Right forelimb (tissue), 1 donor: ENCODE data around the gene SDK1.

Source experiments
- DNase-seq: peaks from one replicate; pipeline ENCODE4 v3.0.0-alpha.2; 2018

Gene SDK1

GRCh38 chr7:3336042-3336665, 35.1 kb downstream of the SDK1 start:
- no peak for DNase-seq

- DNase-seq, result no peak
Measured at GRCh38 chr7:3338161-3338560, 37.1 kb downstream of the SDK1 start.

- DNase-seq, result no peak
Measured at GRCh38 chr7:3345699-3346481, 44.8 kb downstream of the SDK1 start.

- DNase-seq, result no peak
Measured at GRCh38 chr7:3349126-3349525, 48.1 kb downstream of the SDK1 start.

- no peak for DNase-seq
Measured at GRCh38 chr7:3356173-3356572, 55.1 kb downstream of the SDK1 start.

DNA sequence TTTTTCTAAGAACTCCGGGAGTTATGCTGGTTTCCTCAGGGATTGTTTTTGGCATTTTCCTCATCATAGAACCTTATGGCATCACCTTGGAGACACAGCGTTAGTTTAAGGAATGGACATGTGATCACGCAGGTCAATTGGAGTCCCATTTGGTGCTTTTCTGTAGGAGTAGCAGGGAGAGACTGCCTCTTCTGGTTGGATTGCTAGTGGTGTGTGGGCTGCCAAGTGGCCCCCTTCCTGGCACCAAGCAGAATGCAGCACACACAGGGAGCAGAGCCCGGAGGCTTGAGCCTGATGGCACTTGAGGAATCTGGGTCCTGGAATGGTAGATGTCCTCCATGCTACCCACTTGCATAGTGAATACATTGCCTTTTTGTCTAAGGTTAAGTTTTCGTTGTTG, 57.9 kb downstream of the SDK1 start:
- no peak for DNase-seq

DNA sequence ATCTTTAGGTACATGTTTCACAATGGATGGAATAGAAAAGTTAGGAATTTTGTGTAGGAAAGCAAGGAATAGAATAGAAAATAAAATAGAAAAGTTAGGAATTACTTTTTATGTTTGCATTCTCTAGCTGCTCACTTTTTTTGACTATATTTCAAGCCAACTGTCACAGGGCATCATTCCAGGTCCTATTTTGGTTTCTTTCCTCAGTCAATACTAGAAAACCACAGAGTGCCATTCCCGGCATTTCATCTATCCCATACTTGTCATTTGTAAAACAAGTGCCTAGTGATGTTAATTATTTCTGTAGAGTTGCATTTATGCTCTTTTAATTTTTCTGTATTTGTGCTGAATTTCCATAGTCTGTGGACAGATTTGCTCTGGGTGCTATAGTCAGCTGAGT, 66.2 kb downstream of the SDK1 start:
- no peak for DNase-seq

GRCh38 chr7:3370068-3370830, 69.2 kb downstream of the SDK1 start:
- DNase-seq, result no peak

DNA sequence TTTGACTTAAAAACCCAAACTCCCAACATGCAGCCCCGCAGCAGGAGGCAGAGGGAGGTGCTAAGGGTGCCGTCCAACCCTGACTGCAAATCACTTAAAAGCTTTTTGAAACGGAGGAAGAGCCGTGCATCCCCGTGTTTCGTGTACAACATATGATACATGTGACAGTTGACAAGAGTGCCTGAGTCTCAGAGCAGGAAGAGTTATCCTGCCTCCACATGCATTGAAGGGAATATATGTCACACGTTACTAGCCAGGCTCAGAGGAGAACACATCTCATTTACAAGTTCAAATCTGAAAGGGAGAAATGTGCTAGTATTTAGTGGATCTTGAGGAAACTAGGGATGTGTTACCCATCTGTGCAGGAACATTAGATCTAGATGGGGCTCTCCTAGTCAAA, 69.9 kb downstream of the SDK1 start:
- no peak for DNase-seq

GRCh38 chr7:3371601-3372000, 70.5 kb downstream of the SDK1 start:
- DNase-seq, result no peak

DNA sequence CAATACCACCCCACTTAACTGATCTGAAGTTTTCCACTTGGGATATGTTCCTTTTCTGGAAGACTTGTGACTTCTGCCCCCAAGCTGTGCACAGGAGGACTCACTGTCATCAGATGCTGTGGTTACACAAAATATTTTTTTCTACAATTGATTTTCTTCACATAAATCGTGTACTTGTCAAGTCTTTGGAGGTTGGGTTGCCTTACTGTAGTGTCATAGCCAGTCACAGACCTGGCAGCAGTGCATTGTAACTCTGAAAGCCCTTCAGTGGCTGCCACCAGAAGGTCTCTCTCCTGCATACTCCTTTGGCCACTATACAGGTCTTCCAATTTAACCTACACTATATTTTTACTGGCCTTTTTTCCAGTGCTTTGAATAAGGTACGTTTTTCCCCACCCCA, 73.2 kb downstream of the SDK1 start:
- DNase-seq, result no peak

DNA sequence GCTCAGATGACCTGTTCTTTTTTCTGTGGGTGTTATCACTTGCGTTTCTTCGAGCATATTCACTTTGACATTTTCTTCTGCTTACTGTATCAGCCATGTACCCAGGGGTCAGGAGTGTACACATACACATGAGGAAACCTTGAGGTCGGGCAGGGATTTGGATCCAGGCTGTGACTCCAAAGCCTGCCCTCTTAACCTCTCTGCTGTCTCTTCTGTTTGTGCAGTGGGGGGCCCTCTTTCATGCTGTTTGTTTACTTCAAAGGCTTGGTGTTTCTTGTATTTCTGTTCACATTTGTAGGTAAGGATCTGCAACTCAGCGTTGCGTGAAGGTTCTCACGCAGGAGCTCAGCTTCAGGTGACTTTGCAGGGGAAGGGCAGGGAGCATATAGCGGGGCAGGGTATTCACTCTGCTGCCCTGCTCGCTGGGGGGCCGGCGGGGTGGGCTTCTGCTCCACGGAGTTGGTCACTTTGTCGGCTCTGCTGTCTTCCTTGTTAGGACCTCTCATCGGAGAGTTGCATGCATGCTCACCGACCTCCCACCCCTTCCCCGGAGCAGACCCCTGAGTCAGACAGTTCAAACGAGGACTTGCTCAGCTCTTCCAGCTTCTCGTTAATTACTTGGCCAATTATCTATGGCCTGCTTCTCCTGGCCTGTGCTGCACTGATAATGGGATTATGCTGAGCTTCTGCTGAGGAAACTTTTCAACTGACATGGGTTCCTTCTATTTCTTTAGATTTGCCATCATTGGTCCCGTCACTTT, 77.5 kb downstream of the SDK1 start:
- DNase-seq, result no peak

DNA sequence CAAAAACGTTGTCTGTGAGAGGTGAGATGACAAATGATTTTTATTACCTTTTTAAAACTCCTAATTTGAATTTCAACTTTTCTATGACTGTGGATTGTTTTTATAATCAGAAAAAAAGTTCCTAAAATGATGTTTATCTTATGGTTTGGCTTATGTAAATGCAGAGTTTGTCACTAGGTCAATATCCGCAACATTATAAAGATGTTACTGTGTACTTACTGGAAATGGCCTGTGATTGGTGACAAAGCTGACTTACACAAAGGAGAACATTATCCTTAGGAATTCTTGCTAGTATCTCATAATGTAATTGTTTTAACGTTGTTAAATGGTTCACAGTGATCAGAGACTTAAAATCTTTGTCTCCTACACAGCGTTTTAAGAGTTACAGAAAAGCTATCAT, 79.0 kb downstream of the SDK1 start:
- no peak for DNase-seq

GRCh38 chr7:3380886-3381685, 80.0 kb downstream of the SDK1 start:
- DNase-seq, result no peak

- no peak for DNase-seq
Measured at GRCh38 chr7:3386423-3387190, 85.6 kb downstream of the SDK1 start.

- no peak for DNase-seq
Measured at GRCh38 chr7:3393862-3394261, 92.8 kb downstream of the SDK1 start.

- no peak for DNase-seq
Measured at GRCh38 chr7:3397324-3397723, 96.3 kb downstream of the SDK1 start.

DNA sequence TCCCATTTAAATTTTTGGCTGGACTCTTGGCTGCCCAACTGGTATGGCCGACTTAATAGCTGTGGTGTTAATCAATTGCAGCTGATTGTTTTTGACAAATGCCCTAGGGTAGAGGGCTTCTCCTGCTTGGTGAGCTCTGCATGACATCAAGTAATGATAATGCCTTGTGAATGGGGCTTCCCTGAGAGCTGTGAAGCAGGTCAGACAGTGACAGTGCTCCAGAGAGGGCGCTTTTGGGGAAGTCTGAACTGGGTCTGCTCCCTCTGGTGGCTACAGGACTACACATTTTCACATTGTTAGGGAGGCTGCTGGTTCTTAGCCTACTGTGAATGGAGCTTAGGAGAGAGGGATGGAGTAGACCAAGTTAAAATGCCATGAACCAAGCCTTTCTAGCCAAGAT, 98.8 kb downstream of the SDK1 start:
- DNase-seq, result no peak

- DNase-seq, result no peak
Measured at GRCh38 chr7:3404501-3404900, 103.4 kb downstream of the SDK1 start.

- DNase-seq, result no peak
Measured at GRCh38 chr7:3408814-3409595, 108.0 kb downstream of the SDK1 start.

DNA sequence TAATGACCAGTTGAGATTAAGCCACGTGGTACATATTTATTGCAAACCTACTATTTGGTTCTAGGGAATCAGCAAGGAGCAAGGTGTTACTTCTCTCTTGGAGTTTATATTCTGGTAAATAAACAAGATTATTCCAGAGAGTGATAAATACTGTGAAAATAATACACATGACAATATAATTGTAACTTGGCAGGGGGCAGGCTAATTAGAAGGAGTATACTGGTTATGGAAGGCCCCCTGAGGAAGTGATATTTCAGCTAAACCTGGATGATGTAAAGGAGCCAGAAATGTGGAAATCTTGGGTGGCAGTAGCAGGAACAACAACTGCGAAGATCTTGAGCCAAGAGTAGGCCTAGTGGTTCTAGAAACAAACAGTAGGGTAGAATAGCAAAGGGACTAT, 111.8 kb downstream of the SDK1 start:
- no peak for DNase-seq
